Measurements from ENCODE around the gene PRKCA.

PRKCA gene

DNA sequence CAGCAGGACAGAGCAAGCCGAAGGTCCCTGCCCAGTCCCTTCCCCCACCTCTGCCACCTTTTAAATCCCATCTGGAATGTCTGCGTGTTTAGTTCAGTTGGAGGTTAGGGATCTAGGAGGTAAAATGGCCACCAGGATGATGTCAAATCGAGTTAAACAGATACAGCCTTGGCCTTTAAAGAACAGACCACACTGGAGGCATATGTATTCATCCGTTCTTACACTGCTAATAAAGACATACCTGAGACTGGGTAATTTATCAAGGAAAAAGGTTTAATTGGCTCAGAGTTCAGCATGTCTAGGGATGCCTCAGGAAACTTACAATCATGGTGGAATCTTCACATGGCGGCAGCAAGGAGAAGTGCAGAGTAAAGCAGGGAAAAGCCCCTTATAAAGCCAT lies 364.7 kb downstream of the PRKCA start:
- DNase-seq = no peak

DNA sequence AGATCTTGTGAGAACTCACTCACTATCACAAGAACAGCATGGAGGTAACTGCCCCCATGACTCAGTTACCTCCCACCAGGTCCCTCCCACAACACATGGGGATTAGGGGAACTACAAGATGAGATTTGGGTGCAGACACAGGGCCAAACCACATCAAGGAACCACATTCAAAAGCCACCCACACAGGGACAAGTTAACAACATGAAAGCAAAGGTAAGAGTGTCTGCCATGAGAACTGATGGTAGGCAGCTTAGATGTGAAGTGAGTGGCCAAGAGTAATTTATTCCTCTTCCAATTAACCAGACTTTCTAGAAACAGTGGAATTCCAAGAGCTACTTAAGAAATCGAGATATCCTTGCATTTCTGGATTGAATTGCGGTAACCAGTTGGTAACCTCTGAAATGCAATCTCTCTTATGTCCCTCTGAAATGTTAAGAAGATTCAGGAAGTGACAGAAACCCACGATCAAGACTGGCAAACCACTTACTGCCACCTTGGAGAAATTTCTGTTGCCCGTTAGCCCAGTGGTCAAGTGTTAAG lies 365.1 kb downstream of the PRKCA start:
- DNase-seq = no peak

DNA sequence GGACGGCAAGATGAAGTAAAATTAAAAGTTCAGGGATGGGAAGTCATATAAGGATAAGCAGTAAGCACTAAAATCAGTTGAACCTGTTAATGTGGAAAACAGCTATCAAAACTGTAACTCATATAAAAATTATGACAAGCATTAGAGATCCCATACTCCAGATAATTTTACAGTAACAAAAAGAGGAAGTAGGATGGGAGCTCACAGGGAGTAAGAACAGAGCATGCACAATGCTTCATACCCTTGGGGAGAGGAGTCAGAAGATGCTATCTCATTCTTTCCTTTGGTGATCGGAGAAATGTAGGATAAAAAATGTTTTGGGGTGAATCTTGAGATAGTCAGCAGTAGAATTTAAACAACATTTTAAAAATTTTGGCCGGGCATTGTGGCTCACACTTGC lies 367.8 kb downstream of the PRKCA start:
- no peak for DNase-seq

DNA sequence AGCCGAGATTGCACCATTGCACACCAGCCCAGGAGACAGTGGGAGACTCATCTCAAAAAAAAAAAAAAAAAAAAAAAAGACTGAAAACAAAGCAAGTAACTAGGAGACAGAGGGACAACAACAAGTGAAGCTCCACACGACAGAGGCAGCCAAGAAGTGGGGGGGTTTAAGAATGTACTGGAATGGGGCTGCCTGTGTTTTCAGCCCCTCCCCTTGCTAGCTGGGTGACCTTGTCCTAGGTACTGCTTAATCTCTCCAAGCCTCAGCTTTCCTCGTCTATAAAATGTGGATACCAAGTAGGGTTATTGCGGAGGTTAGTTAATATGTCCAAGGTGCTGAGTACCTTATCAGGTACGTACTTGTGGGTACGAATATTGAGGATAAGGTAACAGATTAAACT lies 368.7 kb downstream of the PRKCA start:
- no peak for DNase-seq

DNA sequence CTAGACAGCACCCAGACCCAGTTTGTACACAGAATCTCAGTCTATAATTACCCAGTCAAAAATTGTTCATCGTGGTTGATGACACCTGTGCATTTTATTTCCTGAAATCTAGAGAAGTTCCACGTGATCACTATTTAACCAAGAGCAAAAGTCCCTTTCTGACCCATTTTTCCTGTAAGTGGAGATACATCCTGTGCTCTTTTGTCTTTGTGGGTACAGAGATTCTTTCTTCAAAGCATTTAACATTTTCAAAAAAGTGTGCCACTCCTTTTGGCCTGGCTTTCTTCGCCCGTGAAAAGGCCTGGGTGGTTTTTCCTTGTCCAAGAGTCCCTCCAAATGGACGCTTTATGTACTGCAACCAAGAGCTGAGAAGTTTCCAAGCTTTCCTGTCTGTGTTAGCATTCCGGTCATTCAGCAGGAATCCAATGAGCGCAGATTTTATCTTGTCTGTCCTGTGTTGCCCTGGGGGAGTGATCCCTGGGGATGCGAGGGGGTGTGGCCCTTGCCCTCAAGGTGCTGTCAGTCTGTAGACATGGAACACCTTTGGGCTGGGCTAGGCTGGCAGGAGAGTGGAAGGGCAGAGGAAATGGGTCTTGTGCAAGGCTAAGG lies 371.4 kb downstream of the PRKCA start:
- DNase-seq = no peak

DNA sequence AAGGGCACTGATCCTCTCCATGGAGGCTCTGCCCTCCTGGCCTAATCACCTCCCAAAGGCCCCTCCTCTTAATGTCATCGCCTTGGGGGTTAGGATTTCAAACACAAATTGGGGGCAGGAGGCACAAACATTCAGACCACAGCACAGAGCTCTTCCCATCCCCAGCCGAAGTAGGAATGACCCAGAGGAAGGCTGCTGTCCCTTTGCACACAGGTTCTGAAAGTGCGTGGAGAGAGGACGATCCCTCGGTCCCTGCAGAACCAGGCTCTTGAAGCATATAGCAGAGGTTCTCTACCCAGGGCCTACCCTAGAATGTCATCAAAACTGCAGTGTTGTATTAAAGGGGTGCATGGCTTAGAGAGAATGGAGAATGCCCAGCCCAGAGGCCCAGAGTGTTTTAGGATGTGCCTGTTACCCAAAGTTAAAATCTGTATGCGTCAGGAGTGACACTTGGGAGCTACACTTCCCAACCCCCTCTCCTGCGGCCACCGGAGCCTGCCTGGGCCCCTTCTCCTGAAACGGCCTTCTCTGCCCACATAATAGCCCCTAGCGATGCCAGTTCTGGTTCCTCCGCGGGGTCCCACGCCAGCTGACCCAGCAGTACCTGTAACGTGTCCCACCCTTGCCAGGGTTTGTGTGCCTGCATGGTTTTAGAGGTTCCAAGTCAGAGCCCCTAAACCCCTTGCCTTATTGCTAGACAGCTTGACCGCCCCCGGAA lies 373.0 kb downstream of the PRKCA start:
- DNase-seq = no peak

DNA sequence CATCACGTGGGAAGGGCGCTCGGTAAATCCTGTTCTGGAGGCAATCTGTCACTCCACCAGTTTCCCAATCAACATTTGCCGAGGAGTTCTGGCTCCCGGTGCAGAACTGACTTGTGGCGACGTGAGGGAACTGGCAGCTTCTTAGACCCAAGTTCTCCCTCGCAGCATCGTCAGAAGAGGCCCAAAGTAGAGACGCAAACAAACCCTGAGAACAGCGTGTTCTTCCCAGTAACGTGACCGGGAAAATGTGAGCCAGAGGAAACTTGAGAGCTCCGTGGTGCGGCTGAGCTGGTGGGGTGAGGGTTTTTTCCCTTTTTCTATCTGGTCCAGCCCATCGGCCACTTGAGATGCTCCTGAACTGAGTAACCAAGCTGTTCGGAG lies 373.6 kb downstream of the PRKCA start:
- DNase-seq = no peak

DNA sequence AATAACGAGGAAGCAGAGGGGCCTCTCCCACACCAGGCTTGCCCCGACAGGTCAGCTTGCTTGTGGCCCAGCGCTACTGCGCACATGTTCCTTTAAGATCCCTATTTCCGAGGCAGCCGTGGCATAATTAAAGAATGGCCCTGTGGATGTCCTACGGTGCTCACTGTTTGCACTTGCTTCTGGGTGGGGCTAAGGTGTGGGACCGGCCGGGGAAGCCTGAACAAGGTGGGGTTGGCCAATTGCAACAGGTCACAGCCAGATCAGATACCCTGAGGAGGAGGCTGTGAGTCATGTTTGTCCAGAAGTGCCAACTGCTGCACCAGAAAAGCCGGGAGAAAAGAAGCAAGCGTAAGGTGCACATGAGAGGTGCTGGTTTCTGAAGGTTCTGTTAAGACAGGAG lies 374.0 kb downstream of the PRKCA start:
- no peak for DNase-seq

DNA sequence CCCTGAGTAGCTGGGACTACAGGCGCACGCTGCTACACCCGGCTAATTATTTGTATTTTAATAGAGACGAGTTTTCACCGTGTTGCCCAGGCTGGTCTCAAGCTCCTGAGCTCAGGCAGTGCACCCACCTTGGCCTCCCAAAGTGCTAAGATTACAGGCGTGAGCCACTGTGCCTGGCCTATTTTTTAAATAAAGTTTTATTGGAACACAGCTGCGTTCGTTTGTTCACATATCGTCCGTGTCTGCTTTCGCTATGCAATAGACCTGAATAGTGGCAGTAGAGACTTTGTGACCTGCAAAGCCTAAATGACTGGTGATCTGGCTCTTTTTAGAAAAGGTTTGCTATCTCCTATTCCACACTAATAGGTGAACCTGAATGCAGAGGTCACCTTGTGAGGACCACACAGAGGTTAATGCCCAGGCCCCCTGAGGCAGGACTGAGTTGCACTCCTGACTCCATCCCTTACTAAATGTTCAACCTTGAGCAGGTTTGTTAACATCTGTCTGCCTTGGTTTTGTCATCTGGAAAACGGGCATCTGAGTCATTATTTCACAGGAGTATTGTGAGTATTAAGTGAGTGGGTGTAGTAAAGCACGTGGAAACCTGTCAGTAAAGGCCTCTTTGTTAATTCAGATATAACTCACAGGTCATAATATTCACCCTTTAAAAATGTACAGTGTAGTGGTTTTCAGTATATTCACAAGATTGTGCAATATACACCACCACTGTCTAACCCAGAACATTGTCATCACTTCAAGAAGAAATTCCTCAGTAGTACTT lies 375.0 kb downstream of the PRKCA start:
- DNase-seq = no peak

DNA sequence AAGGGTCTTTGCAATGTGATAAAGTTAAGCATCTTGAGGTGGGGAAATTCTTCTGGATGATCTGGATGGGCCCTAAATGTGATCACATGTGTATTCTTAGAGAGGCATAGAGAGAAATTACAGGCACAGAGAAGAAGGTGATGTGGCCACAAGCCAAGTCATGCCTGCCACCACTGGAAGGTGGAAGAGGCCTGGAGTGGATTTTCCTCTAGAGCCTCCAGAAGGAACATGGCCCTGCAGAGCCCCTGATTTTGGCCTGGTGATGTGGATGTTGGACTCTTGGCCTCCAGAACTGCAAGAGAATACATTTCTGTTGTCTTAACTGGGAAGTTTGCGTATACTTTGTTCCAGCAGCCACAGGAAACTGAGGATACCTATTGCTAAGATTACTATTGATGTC lies 375.6 kb downstream of the PRKCA start:
- DNase-seq = no peak

DNA sequence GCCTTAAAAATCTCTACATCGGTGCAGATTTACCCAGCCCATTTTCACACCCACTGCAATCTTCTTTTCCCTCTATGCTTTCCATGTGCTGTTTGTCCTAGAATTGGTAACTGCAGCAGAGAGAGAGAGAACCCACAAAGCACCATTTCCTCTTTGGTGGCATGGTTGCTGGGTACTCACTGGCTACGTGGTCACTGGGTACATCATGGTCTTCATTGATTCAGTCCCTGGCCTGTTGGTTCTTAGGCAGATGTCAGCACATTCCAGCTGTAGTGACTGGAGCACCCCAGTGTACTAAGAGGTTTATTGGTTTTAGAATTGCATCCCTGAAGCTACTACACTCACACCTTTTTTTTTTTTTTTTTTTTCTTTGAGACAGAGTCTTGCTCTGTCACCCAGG lies 376.4 kb downstream of the PRKCA start:
- no peak for DNase-seq

DNA sequence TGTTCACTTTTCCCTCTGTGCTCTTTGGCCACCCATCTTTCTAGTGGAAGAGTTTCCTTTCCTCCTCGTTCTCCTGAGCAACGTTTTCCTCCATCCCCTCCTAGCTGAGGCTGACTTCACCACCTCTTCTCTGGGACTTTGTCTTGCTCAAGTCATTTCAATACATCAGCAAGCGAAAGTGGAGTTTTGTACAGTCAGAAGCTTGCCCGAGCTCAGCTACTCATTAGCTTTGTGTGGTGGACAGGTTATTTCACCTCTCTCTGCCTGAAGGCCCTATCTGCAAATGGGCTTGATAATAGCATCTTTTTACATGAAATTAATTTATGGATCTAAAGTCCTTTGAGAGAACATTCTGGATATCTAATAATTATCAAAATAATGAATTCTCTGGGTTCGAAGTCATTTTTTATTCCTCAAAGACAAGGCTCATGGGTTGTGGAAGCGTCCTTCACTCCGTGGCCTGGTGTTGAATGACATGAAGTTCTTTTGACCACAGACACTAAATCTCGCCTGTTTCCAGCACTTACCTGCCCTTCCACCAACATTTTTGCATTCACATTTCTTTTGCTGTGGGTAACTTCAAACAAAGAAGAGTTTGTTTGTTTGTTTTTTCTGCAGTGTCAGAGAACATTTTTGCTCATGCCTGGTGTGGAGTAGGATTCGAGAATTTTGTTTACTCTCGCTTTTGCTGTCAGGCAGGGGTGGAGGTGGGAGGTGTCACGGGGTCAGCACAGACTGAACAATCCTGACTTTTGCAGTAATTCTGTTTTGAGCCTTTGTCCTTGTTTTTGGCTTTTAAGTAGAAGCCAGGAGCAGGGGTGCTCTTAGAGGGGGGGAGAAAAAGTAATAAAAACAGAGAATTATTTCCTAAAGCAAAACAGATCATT lies 377.5 kb downstream of the PRKCA start:
- DNase-seq = no peak

DNA sequence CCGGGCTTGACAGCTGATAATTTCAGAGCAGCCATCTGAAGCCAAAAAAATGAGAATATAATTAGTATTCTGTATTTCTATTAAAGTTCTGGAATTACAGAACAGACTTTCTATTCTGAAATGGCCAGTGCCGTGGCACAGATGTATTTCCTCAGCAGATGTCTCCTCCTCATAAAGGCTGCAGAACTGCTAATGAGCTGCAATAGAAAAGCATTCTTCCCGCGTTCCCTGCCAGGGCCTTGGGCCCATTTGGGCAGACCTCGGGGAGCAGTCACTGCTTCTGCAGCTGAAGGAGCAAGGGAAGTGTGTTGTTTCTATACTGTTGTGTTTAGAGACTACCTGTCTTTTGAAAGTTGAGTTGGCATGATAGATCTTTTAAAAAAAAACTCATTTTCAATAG lies 379.9 kb downstream of the PRKCA start:
- no peak for DNase-seq

DNA sequence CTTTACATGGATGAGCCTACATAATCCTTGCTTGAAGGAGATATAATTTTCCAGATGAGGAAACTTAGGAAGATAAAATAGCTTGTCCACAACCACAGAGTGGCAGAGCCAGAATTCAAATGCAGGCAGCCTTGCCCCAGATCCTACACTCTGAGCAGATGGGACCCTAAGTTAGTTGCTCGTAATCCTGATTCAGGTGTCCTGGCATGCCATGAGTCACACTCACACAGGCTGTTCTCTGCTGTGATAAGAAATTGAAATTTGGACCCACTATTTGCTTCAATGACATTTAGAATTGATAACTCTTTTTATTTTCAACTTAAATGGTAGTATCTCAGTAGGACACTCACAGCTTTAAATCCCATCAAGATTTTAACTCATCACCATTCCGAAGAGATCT lies 381.8 kb downstream of the PRKCA start:
- no peak for DNase-seq

DNA sequence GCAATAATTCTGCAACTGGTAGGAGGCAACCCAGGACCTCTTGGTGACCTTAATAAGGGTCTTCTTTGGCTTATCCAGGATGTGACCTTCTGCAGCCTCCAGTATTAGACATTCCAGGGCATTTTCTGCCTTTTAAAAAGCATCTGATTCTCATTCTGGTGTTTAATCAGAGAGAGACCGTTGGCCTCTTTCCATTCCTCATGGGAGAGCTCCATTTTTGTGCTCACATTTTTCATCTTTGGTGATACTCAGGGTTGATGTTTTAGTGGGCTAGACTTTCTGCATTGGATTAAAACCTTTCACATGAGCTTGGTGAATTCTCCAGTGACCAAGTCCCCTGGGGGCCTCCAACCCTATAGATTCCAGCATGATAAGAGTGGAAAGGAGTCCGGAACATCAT lies 382.3 kb downstream of the PRKCA start:
- no peak for DNase-seq

DNA sequence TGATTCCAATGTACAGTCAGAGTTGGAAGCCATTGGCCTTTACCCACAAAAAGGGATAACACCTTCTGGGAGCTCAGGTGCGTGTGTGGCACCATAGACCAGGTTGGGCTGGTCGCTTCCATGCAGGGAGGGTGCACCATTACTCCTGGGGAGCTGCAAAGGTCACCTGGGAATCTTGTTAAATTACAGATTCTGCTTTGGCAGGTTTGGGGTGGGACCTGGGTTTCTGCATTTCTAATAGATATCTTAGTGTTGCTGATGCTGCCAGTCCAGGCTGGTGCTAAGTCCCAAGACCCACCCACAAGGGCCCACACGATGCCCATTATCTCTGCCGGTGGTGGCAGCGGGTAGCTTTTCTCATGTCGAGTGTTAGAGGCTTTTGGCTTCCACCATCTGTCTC lies 384.2 kb downstream of the PRKCA start:
- DNase-seq = no peak

DNA sequence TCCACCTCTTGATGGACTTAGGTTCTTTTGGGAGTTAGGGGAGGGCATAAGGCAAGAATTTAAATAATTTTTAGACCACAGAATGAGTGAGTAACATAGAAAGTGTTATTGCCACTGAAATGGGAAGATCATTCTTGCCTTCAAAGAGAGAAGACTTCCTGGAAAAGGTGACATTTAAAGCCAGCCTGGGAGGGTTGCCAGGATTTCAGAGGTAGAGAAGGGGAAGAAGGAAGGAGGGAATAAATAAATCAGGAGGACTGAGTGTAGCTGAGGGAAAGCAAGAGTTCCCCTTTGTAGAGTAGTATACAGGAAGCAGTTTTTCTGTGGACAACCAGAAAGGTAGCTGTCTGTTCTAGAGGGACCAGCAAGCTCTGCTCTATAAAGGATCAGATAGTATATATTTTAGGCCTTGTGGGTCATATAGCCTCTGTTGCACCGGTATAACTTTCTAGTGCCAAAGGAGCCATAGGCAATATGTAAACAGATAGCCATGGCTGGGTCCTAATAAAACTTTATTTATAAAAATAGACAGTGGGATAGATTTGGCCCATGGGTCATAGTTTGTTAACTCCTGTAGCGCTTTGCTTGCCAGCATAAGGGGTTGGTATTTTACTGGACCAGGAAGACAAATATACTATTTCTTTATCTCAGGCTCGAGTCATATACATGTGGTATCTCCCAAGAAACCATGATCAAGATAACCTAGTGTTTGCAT lies 385.3 kb downstream of the PRKCA start:
- no peak for DNase-seq

DNA sequence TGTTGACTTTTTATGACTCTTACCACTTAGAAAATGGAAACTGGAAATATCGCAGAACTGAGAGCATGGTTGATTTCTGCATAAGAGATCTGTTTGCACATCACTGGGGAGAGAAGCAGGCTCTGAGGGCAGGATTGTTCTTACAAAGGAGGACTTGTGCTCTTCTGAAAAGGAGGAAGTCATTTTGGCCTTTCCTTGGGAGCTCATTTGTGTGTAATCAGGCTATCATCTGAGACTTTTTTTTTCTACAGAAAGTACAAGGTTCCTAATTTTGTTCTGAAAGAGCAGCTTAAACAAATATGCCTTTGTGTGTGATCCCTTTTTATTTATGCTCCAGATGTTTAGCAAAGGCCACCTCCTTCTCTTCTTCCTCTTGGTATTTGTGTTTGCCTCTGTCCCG lies 386.8 kb downstream of the PRKCA start:
- DNase-seq = no peak

DNA sequence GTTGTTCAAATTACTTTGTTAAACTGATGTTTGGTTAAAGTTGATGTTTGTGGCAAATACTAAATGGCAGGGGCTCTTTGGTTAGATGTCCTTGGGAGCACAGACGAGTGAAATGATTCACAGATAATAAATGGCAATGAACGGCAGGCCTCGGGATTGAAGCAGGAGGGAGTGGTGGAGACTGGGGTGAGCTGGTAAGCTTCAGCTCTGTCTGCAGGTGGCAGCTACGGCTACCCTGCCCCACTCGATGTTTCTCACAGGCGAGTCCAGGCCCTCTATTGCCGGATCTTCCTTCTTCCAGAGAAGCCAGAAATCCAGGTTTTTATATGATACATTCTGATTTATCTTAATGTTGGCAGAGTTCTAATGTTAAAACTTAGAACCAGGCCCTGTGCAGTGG lies 387.8 kb downstream of the PRKCA start:
- no peak for DNase-seq

DNA sequence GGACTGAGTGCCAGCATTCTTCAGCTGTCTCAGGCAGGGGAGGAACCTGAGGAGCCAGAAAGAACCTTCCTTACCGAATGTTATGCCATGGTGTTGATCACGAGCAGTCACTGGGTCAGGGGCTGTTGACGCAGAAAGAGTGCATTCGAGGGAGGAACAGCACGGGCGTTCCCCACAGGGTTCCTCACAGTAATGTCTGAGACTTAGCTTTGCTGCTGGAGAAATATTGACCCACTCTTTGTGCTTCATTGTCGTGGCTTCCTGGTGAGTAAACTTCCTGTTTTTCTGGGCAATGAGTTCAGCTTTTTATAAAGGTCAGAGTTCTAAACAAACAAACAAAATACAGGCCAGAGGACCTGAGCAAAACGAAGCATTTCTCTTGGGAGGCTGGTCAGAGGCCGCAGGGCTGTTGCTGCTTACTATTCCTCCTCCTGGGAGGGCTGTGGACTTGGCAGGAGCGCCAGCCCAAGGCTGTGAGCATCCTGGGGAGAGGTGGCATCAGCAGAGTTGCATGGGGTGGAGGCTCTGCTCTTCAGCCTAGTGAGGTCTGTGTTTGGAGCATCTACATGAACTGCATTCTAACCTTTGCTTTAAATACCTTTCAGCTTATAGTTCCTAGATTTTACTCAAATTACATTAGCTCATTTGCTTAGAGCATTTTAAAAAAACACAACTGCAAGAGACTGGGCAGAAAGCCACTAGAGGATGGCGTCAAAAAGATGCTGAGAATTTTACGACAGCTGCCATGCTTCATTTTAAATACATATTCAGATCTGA lies 389.4 kb downstream of the PRKCA start:
- DNase-seq = no peak

DNA sequence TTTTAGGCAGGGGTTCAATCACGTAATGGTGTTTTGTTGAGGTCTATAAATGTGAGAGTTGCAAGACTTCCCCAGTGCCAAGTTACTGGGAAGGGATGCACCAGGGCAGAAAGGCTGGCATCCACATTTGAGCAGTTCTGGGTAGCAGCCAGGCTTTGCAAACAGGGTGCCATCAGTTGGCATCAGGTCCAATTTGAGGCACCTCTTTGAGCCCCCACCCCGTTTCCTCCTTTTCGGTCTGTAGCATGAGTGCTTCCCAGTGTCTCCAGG lies 389.9 kb downstream of the PRKCA start:
- no peak for DNase-seq

DNA sequence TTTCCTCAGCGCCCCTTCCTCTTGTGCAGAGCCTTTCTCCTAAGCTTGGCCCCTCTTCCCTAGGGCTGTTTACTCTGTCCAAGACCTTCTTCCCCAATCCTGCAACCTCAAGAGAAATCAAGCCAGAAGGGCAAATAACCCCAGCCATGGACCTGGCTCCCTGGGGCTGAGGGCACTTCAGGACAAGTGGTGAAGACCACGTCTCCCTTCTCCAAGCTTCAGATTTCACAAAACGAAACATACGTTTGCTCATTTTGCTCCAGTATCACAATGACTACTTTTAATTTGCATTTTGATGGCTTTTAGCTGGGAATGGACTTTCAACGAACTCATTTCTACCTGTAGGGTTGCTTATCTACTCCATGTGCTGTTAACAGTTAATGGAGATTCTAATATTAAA lies 392.7 kb downstream of the PRKCA start:
- no peak for DNase-seq

Data from GDM1 (cell line).